Measurements from ENCODE around the gene ENAH.
"Not testable (repeated sequence)": the region's sequence is repeated elsewhere in the genome, so short reads cannot be mapped to it uniquely, and the experiment has no call there.

ENAH gene

GRCh38 chr1:225476100-225476511, 176.8 kb downstream of the ENAH start:
- no peak for DNase-seq
- TF ChIP-seq, protein P1, sequence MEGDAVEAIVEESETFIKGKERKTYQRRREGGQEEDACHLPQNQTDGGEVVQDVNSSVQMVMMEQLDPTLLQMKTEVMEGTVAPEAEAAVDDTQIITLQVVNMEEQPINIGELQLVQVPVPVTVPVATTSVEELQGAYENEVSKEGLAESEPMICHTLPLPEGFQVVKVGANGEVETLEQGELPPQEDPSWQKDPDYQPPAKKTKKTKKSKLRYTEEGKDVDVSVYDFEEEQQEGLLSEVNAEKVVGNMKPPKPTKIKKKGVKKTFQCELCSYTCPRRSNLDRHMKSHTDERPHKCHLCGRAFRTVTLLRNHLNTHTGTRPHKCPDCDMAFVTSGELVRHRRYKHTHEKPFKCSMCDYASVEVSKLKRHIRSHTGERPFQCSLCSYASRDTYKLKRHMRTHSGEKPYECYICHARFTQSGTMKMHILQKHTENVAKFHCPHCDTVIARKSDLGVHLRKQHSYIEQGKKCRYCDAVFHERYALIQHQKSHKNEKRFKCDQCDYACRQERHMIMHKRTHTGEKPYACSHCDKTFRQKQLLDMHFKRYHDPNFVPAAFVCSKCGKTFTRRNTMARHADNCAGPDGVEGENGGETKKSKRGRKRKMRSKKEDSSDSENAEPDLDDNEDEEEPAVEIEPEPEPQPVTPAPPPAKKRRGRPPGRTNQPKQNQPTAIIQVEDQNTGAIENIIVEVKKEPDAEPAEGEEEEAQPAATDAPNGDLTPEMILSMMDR (IDR thresholded peaks at IDR 0.05; ENCODE audit: low read depth, low read length, missing control alignments), result no peak

GRCh38 chr1:225474986-225475820, 177.7 kb downstream of the ENAH start:
- in situ Hi-C loops (cut with HindIII; ENCODE audit: low pct_ligation_motif_present, low sequenced_read_pairs), result loop anchor here (25.0 kb wide), 1 partner anchor 512 kb away; the partner anchor contains the start of gene SDE2
- Histone ChIP-seq H3K36me3 (replicated peaks) (no peaks in the 10 kb centered on the region), H3K27me3 (replicated peaks) (no peaks in the 10 kb centered on the region), H3K4me3 (ENCODE audit: low read depth, low read length) (peak overlapping the region; percentile 24), H3K27ac (no peak overlapping the region)
- DNase-seq, result peak; percentile 39
- TF ChIP-seq, protein P1 (IDR thresholded peaks at IDR 0.05; ENCODE audit: low read depth, low read length, missing control alignments), result peak; percentile 88

More at GRCh38 chr1:225476100-225476511, 176.8 kb downstream of the ENAH start:
- H3K27me3 ChIP-seq (replicated peaks), result no peaks in the 10 kb centered on the region
- no peak overlapping the region for H3K27ac ChIP-seq
- in situ Hi-C loops (cut with HindIII; ENCODE audit: low pct_ligation_motif_present, low sequenced_read_pairs), result no loop called here
- H3K36me3 ChIP-seq (replicated peaks), result no peaks in the 10 kb centered on the region
- H3K4me3 ChIP-seq (ENCODE audit: low read depth, low read length), result no peak overlapping the region

DNA sequence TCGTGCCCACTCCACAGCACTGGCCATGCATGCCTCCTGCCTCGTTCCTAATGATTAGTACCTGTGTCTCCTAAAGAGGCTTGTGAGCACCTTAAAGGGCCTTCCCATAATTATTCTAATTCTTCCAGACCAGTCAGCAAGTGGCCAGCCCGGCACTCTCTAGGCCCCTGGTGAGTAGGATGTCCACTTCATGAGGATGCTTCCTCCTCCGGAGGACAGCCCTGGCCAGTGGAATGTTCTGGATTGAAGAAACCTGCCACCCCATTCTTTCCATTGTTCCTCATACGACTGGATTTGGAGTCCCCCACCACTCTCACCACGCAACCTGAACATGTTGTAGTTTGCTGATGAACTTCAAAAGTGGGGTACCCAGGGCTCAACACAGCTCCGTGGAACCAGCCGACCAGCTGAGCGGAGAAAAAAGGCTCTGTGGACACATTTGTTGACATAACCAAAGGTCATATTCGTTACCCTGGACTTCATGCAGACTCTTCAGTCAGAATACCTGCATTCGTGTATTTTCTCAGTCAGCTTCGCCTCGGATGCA, 178.4 kb downstream of the ENAH start:
- no peak for DNase-seq

GRCh38 chr1:225473676-225474438, 179.1 kb downstream of the ENAH start:
- H3K4me3 ChIP-seq (ENCODE audit: low read depth, low read length); H3K27ac ChIP-seq; H3K36me3 ChIP-seq (replicated peaks); DNase-seq; H3K27me3 ChIP-seq (replicated peaks): not testable (repeated sequence)
- in situ Hi-C loops (cut with HindIII; ENCODE audit: low pct_ligation_motif_present, low sequenced_read_pairs), result loop anchor here (25.0 kb wide), 1 partner anchor 513 kb away; the partner anchor contains the start of gene SDE2

More for the DNA sequence above, 178.4 kb downstream of the ENAH start:
- Histone ChIP-seq H3K36me3 (replicated peaks) (no peaks in the 10 kb centered on the region), H3K27ac (no peak overlapping the region), H3K27me3 (replicated peaks) (no peaks in the 10 kb centered on the region), H3K4me3 (ENCODE audit: low read depth, low read length) (no peak overlapping the region)
- TF ChIP-seq, protein P1 (IDR thresholded peaks at IDR 0.05; ENCODE audit: low read depth, low read length, missing control alignments), result no peak
- in situ Hi-C loops (cut with HindIII; ENCODE audit: low pct_ligation_motif_present, low sequenced_read_pairs), result loop anchor here (25.0 kb wide), 1 partner anchor 513 kb away; the partner anchor contains the start of gene SDE2

DNA sequence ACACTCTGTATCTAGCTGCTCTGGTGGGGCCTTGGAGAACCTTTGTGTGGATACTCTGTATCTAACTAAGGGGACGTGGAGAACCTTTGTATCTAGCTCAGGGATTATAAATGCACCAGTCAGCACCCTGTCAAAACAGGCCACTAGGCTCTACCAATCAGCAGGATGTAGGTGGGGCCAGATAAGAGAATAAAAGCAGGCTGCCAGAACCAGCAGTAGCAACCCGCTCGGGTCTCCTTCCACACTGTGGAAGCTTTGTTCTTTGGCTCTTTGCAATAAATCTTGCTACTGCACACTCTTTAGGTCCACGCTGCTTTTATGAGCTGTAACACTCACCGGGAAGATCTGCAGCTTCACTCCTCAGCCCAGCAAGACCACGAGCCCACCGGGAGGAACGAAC, 179.7 kb downstream of the ENAH start:
- in situ Hi-C loops (cut with HindIII; ENCODE audit: low pct_ligation_motif_present, low sequenced_read_pairs), result loop anchor here (25.0 kb wide), 1 partner anchor 514 kb away; the partner anchor contains the start of gene SDE2
- not testable (repeated sequence) for H3K27ac ChIP-seq; H3K27me3 ChIP-seq (replicated peaks); H3K36me3 ChIP-seq (replicated peaks); H3K4me3 ChIP-seq (ENCODE audit: low read depth, low read length)
- DNase-seq, result peak; percentile 32

GRCh38 chr1:225471453-225472301, 181.2 kb downstream of the ENAH start:
- DNase-seq, result no peak
- H3K27me3 ChIP-seq (replicated peaks), result no peaks in the 10 kb centered on the region
- no peaks in the 10 kb centered on the region for H3K36me3 ChIP-seq (replicated peaks)
- in situ Hi-C loops (cut with HindIII; ENCODE audit: low pct_ligation_motif_present, low sequenced_read_pairs), result loop anchor here (25.0 kb wide), 1 partner anchor 516 kb away; the partner anchor contains the start of gene SDE2
- no peak overlapping the region for H3K4me3 ChIP-seq (ENCODE audit: low read depth, low read length)
- H3K27ac ChIP-seq, result no peak overlapping the region
- TF ChIP-seq, protein P1 (IDR thresholded peaks at IDR 0.05; ENCODE audit: low read depth, low read length, missing control alignments), result no peak

All from brain microvascular endothelial cell (primary cell).